Uterus (tissue), 4 donors: ENCODE data around the gene PTPN14. TPM values are rescaled to one million over a fixed set of nuclear protein-coding genes. Genes with fewer than 3 reads are reported as not detected.

Experiments used
- DNase-seq, 2 donors: peaks; one replicate each; pipeline ENCODE4 v3.0.0-alpha.2; 2019 to 2020
- H3K27ac ChIP-seq, 2 donors: fragments of 200-600 bp; sonication (generic); 1 replicate in 1 of 2; 2 replicates in 1 of 2; pipeline ENCODE4 v1.5.1; 2016 to 2018
- H3K27me3 ChIP-seq, 2 donors: fragments of 200-600 bp; sonication (generic); one replicate each; pipeline ENCODE4 v1.5.1; 2018 to 2019; ENCODE audit warnings: control low read depth in 1 of 2
- H3K36me3 ChIP-seq, 2 donors: fragments of 200-600 bp; sonication (generic); one replicate each; pipeline ENCODE4 v1.5.1; 2019; ENCODE audit warnings: control low read depth in 1 of 2
- H3K4me1 ChIP-seq, 2 donors: fragments of 200-600 bp; sonication (generic); one replicate each; pipeline ENCODE4 v1.5.1; 2018 to 2019; ENCODE audit warnings: control low read depth in 1 of 2
- H3K4me3 ChIP-seq, 2 donors: fragments of 200-600 bp; sonication (generic); 1 replicate in 1 of 2; 2 replicates in 1 of 2; pipeline ENCODE4 v1.5.1; 2018 to 2019; ENCODE audit warnings: mild to moderate bottlenecking in 1 of 2
- H3K9me3 ChIP-seq, 2 donors: fragments of 200-600 bp; sonication (generic); one replicate each; pipeline ENCODE4 v1.5.1; 2019; ENCODE audit warnings: control low read depth in 1 of 2
- CTCF ChIP-seq, 4 experiments: fragments of 200-600 bp in 2 of 4; fragments of 450-650 bp in 2 of 4; sonication (generic) in 2 of 4; IDR thresholded peaks; one replicate each; pipeline ENCODE4 v1.5.1; 2016 to 2019; ENCODE audit warnings: antibody characterized with exemption in 4 of 4, mild to moderate bottlenecking in 2 of 4, moderate library complexity in 1 of 4
- POLR2A ChIP-seq, 2 donors: fragments of 450-650 bp; IDR thresholded peaks; one replicate each; pipeline ENCODE4 v1.6.1; 2016; ENCODE audit warnings: antibody characterized with exemption in 2 of 2, mild to moderate bottlenecking in 1 of 2, moderate library complexity in 1 of 2
- intact Hi-C: fragments of 100-400 bp; cut with DNase I; formaldehyde crosslinking; loops from one replicate; pipeline ENCODE4 v1.15.1; 2023; ENCODE audit warnings: low total_unique reads
- total RNA-seq, 4 donors: library from RNA; depleted of rRNA in 3 of 4; stranded (reverse); fragments of >200 nt in 3 of 4; gene quantifications; one replicate each; pipeline versions ENCODE4 v1.1.0 to v1.2.4, GENCODE V29; 2014 to 2023
- donor health status: DM: yes; HTN: yes; CAD: no.

PTPN14 gene
- total RNA-seq, 4 donors from 2014 or later = 13.2 to 78.0 (median 30.9) TPM

- H3K4me3 ChIP-seq = no peak overlapping the region
- H3K4me1 ChIP-seq = no peaks in the 10 kb centered on the region
- DNase-seq = no peak
- H3K27ac ChIP-seq = no peak overlapping the region
- TF ChIP-seq CTCF (IDR thresholded peaks at IDR 0.05) (no peak), POLR2A (IDR thresholded peaks at IDR 0.05) (no peak)
- intact Hi-C loops = no loop called here
- H3K9me3 ChIP-seq = no peaks in the 10 kb centered on the region
- H3K27me3 ChIP-seq = no peaks in the 10 kb centered on the region
- no peaks in the 10 kb centered on the region for H3K36me3 ChIP-seq
Observed at GRCh38 chr1:214504330-214504729, 47.1 kb downstream of the PTPN14 start.

- H3K4me3 ChIP-seq = no peak overlapping the region
- H3K27ac ChIP-seq = no peak overlapping the region
- TF ChIP-seq CTCF (IDR thresholded peaks at IDR 0.05) (no peak), POLR2A (IDR thresholded peaks at IDR 0.05) (no peak)
- DNase-seq = no peak
- no peaks in the 10 kb centered on the region for H3K36me3 ChIP-seq
- intact Hi-C loops = no loop called here
- H3K9me3 ChIP-seq = no peaks in the 10 kb centered on the region
- H3K4me1 ChIP-seq = no peaks in the 10 kb centered on the region
- H3K27me3 ChIP-seq = no peaks in the 10 kb centered on the region
Observed at GRCh38 chr1:214503553-214503952, 47.8 kb downstream of the PTPN14 start.

GRCh38 chr1:214500340-214501055 is 50.9 kb downstream of the PTPN14 start:
- TF ChIP-seq POLR2A (IDR thresholded peaks at IDR 0.05) = no peak
- TF ChIP-seq CTCF (IDR thresholded peaks at IDR 0.05) = no peak
- H3K36me3 ChIP-seq = no peaks in the 10 kb centered on the region
- no peaks in the 10 kb centered on the region for H3K27me3 ChIP-seq
- no peak for DNase-seq
- peak overlapping the region in 1 of 2 donors; percentile 3 for H3K27ac ChIP-seq
- no peak overlapping the region for H3K4me3 ChIP-seq
- H3K9me3 ChIP-seq = no peaks in the 10 kb centered on the region
- no peaks in the 10 kb centered on the region for H3K4me1 ChIP-seq
- intact Hi-C loops = no loop called here

GRCh38 chr1:214499732-214500131 is 51.7 kb downstream of the PTPN14 start:
- Histone ChIP-seq H3K4me1 (no peaks in the 10 kb centered on the region), H3K36me3 (no peaks in the 10 kb centered on the region), H3K27me3 (no peaks in the 10 kb centered on the region), H3K9me3 (no peaks in the 10 kb centered on the region), H3K27ac (peak overlapping the region in 1 of 2 donors; percentile 3), H3K4me3 (no peak overlapping the region)
- intact Hi-C loops = no loop called here
- no peak for DNase-seq
- TF ChIP-seq POLR2A (IDR thresholded peaks at IDR 0.05) (no peak), CTCF (IDR thresholded peaks at IDR 0.05) (no peak)

- DNase-seq = no peak
- H3K4me3 ChIP-seq = no peak overlapping the region
- H3K9me3 ChIP-seq = no peaks in the 10 kb centered on the region
- intact Hi-C loops = no loop called here
- H3K27me3 ChIP-seq = no peaks in the 10 kb centered on the region
- H3K27ac ChIP-seq = peak overlapping the region in 1 of 2 donors; percentile 33
- no peaks in the 10 kb centered on the region for H3K4me1 ChIP-seq
- no peak for TF ChIP-seq CTCF (IDR thresholded peaks at IDR 0.05)
- no peaks in the 10 kb centered on the region for H3K36me3 ChIP-seq
Observed at GRCh38 chr1:214498021-214498420, 53.4 kb downstream of the PTPN14 start.
